ENCODE measurements around the gene FGA. TPM values are rescaled to one million over a fixed set of nuclear protein-coding genes. Genes with fewer than 3 reads are reported as not detected.

Gene FGA
- total and polyA plus RNA-seq, 9 of the 15 experiments (the other 6 are each of a cell fraction or from before 2014, with no cell fraction given) = 0.04 to 2.5 (median 0.07) TPM; not detected in 5

DNA sequence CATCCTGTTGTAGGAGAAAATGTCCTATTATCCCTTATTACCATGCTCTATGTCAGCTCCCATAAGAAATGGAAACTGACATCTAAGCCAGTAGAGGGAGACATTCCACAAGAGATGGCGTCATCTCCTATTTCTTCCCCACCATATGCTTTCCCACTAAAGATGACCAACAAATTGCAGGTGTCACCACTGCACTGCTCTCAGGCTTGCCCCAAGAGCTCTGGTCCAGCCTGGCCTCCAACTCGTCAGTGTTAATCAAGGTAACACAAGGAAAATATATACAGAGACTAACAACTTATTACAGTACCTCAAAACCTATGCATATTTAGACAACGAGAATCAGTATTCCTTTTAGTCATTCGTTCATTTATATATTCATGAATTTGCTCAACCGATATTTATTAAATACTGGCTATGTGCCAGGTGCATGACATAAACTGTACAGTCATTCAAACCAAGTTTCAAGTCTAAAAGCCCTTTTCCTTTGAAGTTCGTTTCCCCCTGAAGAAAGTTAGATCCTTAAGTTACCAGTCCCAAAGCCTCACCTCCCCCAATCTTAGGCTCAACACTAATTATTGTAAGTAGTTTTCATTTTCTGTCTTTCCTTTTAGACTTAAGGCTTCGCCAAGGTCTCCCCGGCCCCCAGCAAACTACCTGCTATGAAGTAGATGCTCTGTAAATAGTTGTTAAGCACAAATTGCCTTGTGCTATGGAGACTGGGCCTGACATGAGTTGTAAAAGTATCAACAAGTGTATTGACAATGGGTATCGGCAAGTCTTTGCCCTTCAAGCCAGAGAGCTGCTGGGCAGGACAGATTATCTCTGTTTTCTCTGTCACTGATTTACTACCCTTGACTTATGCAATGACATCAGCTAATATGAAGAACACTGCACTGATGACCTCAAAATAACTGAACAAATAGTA is 30.8 kb downstream of the FGA start (continued):
- TF ChIP-seq, protein P1, sequence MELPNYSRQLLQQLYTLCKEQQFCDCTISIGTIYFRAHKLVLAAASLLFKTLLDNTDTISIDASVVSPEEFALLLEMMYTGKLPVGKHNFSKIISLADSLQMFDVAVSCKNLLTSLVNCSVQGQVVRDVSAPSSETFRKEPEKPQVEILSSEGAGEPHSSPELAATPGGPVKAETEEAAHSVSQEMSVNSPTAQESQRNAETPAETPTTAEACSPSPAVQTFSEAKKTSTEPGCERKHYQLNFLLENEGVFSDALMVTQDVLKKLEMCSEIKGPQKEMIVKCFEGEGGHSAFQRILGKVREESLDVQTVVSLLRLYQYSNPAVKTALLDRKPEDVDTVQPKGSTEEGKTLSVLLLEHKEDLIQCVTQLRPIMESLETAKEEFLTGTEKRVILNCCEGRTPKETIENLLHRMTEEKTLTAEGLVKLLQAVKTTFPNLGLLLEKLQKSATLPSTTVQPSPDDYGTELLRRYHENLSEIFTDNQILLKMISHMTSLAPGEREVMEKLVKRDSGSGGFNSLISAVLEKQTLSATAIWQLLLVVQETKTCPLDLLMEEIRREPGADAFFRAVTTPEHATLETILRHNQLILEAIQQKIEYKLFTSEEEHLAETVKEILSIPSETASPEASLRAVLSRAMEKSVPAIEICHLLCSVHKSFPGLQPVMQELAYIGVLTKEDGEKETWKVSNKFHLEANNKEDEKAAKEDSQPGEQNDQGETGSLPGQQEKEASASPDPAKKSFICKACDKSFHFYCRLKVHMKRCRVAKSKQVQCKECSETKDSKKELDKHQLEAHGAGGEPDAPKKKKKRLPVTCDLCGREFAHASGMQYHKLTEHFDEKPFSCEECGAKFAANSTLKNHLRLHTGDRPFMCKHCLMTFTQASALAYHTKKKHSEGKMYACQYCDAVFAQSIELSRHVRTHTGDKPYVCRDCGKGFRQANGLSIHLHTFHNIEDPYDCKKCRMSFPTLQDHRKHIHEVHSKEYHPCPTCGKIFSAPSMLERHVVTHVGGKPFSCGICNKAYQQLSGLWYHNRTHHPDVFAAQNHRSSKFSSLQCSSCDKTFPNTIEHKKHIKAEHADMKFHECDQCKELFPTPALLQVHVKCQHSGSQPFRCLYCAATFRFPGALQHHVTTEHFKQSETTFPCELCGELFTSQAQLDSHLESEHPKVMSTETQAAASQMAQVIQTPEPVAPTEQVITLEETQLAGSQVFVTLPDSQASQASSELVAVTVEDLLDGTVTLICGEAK (IDR thresholded peaks at IDR 0.05) = no peak
- TF ChIP-seq, protein P1 (CRISPR knock-in tag; IDR thresholded peaks at IDR 0.05) = no peak
- TF ChIP-seq ARID2 (IDR thresholded peaks at IDR 0.05) (no peak), ZNF644 (tag; IDR thresholded peaks at IDR 0.05; ENCODE audit: low read depth) (no peak), ZNF217 (CRISPR knock-in tag; IDR thresholded peaks at IDR 0.05) (no peak)
- TF ChIP-seq, protein P2, sequence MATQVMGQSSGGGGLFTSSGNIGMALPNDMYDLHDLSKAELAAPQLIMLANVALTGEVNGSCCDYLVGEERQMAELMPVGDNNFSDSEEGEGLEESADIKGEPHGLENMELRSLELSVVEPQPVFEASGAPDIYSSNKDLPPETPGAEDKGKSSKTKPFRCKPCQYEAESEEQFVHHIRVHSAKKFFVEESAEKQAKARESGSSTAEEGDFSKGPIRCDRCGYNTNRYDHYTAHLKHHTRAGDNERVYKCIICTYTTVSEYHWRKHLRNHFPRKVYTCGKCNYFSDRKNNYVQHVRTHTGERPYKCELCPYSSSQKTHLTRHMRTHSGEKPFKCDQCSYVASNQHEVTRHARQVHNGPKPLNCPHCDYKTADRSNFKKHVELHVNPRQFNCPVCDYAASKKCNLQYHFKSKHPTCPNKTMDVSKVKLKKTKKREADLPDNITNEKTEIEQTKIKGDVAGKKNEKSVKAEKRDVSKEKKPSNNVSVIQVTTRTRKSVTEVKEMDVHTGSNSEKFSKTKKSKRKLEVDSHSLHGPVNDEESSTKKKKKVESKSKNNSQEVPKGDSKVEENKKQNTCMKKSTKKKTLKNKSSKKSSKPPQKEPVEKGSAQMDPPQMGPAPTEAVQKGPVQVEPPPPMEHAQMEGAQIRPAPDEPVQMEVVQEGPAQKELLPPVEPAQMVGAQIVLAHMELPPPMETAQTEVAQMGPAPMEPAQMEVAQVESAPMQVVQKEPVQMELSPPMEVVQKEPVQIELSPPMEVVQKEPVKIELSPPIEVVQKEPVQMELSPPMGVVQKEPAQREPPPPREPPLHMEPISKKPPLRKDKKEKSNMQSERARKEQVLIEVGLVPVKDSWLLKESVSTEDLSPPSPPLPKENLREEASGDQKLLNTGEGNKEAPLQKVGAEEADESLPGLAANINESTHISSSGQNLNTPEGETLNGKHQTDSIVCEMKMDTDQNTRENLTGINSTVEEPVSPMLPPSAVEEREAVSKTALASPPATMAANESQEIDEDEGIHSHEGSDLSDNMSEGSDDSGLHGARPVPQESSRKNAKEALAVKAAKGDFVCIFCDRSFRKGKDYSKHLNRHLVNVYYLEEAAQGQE (IDR thresholded peaks at IDR 0.05; ENCODE audit: borderline replicate concordance) = peak; percentile 67
- TF ChIP-seq, protein P2 (CRISPR knock-in tag; IDR thresholded peaks at IDR 0.05; ENCODE audit: low read depth) = no peak

Data from K562 (cell line).